MM.1S (cell line): ENCODE results near the gene VDAC1.
"Not testable (repeated sequence)": the region's sequence is repeated elsewhere in the genome, so short reads cannot be mapped to it uniquely, and the experiment has no call there.

Source experiments
- DNase-seq: peaks from one replicate; pipeline ENCODE4 v3.0.0-alpha.2; 2015
- H2AFZ ChIP-seq: fragments of 300-600 bp; sonication (generic); 2 replicates; pipeline ENCODE4 v1.6.0; 2016; ENCODE audit warnings: antibody characterized with exemption, low read length
- H3F3A ChIP-seq: fragments of 300-600 bp; sonication (generic); 2 replicates; pipeline ENCODE4 v1.6.1; 2016; ENCODE audit warnings: mild to moderate bottlenecking, antibody characterized with exemption, low read length, moderate library complexity, mixed read lengths; ENCODE audit not compliant: insufficient read depth
- H3K27ac ChIP-seq: fragments of 300-600 bp; sonication (generic); 2 replicates; pipeline ENCODE4 v1.5.1; 2016; ENCODE audit warnings: mild to moderate bottlenecking, low read length
- H3K27me3 ChIP-seq: fragments of 300-600 bp; sonication (generic); replicated peaks from 2 replicates; pipeline ENCODE4 v1.6.0; 2016; ENCODE audit warnings: low read length; ENCODE audit not compliant: insufficient read depth
- H3K36me3 ChIP-seq: fragments of 300-600 bp; sonication (generic); replicated peaks from 2 replicates; pipeline ENCODE4 v1.6.1; 2016; ENCODE audit warnings: mild to moderate bottlenecking, low read length, mixed read lengths; ENCODE audit not compliant: insufficient read depth
- H3K4me1 ChIP-seq: fragments of 300-600 bp; sonication (generic); 2 replicates; pipeline ENCODE4 v1.6.1; 2016; ENCODE audit warnings: low read length, mixed read lengths
- H3K4me2 ChIP-seq: fragments of 300-600 bp; sonication (generic); 2 replicates; pipeline ENCODE4 v1.6.0; 2016; ENCODE audit warnings: low read depth, low read length
- H3K4me3 ChIP-seq: fragments of 300-600 bp; sonication (generic); 2 replicates; pipeline ENCODE4 v1.5.1; 2016; ENCODE audit warnings: low read length, mixed read lengths
- H3K79me2 ChIP-seq: fragments of 300-600 bp; sonication (generic); 2 replicates; pipeline ENCODE4 v1.6.1; 2016; ENCODE audit warnings: mixed run types, low read length, mixed read lengths
- H3K9ac ChIP-seq: fragments of 300-600 bp; sonication (generic); 2 replicates; pipeline ENCODE4 v1.6.1; 2016; ENCODE audit warnings: low read length, mixed read lengths
- H3K9me2 ChIP-seq: fragments of 300-600 bp; sonication (generic); replicated peaks from 2 replicates; pipeline ENCODE4 v1.6.1; 2016; ENCODE audit warnings: mild to moderate bottlenecking, low read length, mixed read lengths; ENCODE audit not compliant: insufficient read depth
- H3K9me3 ChIP-seq: fragments of 300-600 bp; sonication (generic); replicated peaks from 2 replicates; pipeline ENCODE4 v1.6.1; 2016; ENCODE audit warnings: mild to moderate bottlenecking, low read length, mixed read lengths; ENCODE audit not compliant: insufficient read depth
- H4K20me1 ChIP-seq: fragments of 300-600 bp; sonication (generic); 2 replicates; pipeline ENCODE4 v1.6.1; 2016; ENCODE audit warnings: mild to moderate bottlenecking, low read length, moderate library complexity, mixed read lengths; ENCODE audit not compliant: insufficient read depth
- EZH2 ChIP-seq: fragments of 300-600 bp; sonication (generic); optimal IDR thresholded peaks from 2 replicates; pipeline ENCODE3; 2017; ENCODE audit warnings: low read depth, mild to moderate bottlenecking, antibody characterized with exemption, low read length, mixed read lengths
- EZH2phosphoT487 ChIP-seq: fragments of 300-600 bp; sonication (generic); IDR thresholded peaks from 2 replicates; pipeline ENCODE4 v1.6.1; 2018; ENCODE audit warnings: antibody characterized with exemption, low read length
- TF ChIP-seq, protein P1 (sequence below): fragments of 300-600 bp; sonication (generic); IDR thresholded peaks from 2 replicates; pipeline ENCODE4 v1.5.1; 2016; ENCODE audit warnings: antibody characterized with exemption, low read length, mixed read lengths

VDAC1 gene

DNA sequence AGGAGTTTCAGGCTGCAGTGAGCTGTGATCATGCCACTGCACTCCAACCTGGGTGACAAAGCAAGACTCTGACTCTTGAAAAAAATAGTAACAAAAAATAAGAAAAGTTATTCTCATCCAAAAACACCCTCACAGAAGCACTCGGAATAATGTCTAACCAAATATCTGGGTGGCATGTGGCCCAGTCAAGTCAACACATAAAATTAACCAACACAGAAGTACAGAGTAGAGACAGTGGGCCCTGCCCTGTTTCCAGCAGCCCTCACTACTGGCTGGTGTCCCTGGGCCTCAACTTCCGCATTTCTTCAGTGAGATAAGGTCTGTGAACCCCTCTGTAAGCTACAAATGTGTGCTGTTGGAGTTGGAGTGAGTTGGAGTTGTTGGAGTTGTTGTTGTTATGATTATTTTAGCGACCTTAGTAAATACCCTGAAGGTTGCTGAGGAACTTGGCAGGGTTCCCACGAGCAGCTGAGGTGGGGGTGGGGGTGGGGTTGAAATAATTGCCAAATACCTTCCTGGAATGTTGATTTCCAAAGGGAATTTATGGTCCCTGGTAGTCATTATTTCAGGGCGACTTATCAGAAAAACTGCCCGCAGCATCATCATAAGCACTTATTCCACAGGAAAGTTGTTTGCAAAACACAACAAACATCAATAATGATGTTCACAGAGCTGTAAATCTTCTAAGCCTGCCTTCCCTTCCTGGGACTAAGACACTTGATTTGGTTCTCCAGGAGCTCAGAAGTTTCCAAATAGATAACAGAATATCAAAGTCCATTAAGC is 66.5 kb downstream of the VDAC1 start:
- no peak overlapping the region for H3K4me3 ChIP-seq
- H3K9me2 ChIP-seq, result no peaks in the 10 kb centered on the region
- H3K4me2 ChIP-seq, result no peak overlapping the region
- H3K79me2 ChIP-seq, result no peaks in the 10 kb centered on the region
- 0 out of 2 replicates have a peak, but pooled peaks cover 10% of the 10 kb centered on the region for H3F3A ChIP-seq
- H3K9ac ChIP-seq, result no peak overlapping the region
- TF ChIP-seq EZH2phosphoT487 (no peak), EZH2 (no peak)
- TF ChIP-seq, protein P1, sequence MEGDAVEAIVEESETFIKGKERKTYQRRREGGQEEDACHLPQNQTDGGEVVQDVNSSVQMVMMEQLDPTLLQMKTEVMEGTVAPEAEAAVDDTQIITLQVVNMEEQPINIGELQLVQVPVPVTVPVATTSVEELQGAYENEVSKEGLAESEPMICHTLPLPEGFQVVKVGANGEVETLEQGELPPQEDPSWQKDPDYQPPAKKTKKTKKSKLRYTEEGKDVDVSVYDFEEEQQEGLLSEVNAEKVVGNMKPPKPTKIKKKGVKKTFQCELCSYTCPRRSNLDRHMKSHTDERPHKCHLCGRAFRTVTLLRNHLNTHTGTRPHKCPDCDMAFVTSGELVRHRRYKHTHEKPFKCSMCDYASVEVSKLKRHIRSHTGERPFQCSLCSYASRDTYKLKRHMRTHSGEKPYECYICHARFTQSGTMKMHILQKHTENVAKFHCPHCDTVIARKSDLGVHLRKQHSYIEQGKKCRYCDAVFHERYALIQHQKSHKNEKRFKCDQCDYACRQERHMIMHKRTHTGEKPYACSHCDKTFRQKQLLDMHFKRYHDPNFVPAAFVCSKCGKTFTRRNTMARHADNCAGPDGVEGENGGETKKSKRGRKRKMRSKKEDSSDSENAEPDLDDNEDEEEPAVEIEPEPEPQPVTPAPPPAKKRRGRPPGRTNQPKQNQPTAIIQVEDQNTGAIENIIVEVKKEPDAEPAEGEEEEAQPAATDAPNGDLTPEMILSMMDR, result no peak
- no peaks in the 10 kb centered on the region for H3K36me3 ChIP-seq
- H3K27me3 ChIP-seq, result no peaks in the 10 kb centered on the region
- no peak for DNase-seq
- no peaks in the 10 kb centered on the region for H3K9me3 ChIP-seq
- H3K4me1 ChIP-seq, result peaks cover 5% of the 10 kb centered on the region; the same call in 1 of the 2 replicates
- no peak overlapping the region for H3K27ac ChIP-seq
- no peak overlapping the region for H2AFZ ChIP-seq
- H4K20me1 ChIP-seq, result no peaks in the 10 kb centered on the region

DNA sequence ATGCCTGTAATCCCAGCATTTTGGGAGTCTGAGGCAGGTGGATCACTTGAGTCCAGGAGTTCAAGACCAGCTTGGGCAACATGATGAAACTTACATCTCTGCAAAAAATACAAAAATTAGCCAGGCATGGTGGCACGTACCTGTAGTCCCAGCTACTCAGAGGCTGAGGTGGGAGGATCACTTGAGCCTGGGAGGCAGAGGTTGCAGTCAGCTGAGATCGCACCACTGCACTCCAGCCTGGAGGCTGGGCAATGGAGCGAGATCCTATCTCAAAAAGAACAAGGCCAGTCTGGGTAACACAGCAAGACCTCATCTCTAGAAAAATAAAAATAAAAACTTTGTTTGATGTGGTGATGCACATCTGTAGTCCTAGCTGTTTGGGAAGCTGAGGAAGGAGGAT is 67.1 kb downstream of the VDAC1 start:
- not testable (repeated sequence) for H3K36me3 ChIP-seq, H3K9me2 ChIP-seq, H3K27ac ChIP-seq, H4K20me1 ChIP-seq, H3F3A ChIP-seq, H3K9ac ChIP-seq, H3K4me3 ChIP-seq, H3K9me3 ChIP-seq, H3K27me3 ChIP-seq, H3K79me2 ChIP-seq, H3K4me1 ChIP-seq, H3K4me2 ChIP-seq, DNase-seq, H2AFZ ChIP-seq

DNA sequence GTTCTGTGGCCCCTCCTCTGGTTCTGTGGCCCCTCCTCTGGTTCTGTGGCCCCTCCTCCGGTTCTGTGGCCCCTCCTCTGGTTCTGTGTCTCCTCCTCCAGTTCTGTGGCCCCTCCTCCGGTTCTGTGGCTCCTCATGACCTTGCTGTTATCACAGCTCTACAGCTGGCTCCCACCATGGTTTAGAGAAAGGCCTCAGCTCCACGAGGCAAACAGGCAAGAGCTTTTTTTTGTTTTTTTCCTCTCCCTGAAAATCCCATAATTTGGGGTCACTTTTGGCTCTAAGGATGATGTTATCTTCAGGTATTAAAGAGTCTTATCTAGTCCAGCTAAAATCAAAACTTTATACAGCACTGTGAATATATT is 68.1 kb downstream of the VDAC1 start:
- no peaks in the 10 kb centered on the region for H3K36me3 ChIP-seq
- H3K9me2 ChIP-seq, result no peaks in the 10 kb centered on the region
- no peaks in the 10 kb centered on the region for H3K79me2 ChIP-seq
- no peak overlapping the region for H3K27ac ChIP-seq
- H3K9me3 ChIP-seq, result no peaks in the 10 kb centered on the region
- 0 out of 2 replicates have a peak, but pooled peaks cover 10% of the 10 kb centered on the region for H3F3A ChIP-seq
- H3K9ac ChIP-seq, result no peak overlapping the region
- H4K20me1 ChIP-seq, result no peaks in the 10 kb centered on the region
- no peak overlapping the region for H3K4me2 ChIP-seq
- no peak overlapping the region for H3K4me3 ChIP-seq
- H2AFZ ChIP-seq, result no peak overlapping the region
- no peak for DNase-seq
- H3K4me1 ChIP-seq, result peaks cover 5% of the 10 kb centered on the region; the same call in 1 of the 2 replicates
- TF ChIP-seq EZH2phosphoT487, result no peak
- H3K27me3 ChIP-seq, result no peaks in the 10 kb centered on the region

DNA sequence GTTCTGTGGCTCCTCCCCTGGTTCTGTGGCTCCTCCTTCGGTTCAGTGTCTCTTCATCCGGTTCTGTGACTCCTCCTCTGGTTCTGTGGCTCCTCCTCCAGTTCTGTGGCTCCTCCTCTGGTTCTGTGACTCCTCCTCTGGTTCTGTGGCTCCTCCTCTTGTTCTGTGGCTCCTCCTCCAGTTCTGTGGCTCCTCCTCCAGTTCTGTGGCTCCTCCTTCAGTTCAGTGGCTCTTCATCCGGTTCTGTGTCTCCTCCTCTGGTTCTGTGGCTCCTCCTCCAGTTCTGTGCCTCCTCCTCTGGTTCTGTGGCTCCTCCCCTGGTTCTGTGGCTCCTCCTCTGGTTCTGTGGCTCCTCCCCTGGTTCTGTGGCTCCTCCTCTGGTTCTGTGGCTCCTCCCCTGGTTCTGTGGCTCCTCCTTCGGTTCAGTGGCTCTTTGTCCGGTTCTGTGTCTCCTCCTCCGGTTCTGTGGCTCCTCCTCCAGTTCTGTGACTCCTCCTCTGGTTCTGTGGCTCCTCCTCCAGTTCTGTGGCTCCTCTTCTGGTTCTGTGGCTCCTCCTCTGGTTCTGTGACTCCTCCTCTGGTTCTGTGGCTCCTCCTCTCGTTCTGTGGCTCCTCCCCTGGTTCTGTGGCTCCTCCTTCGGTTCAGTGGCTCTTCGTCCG is 68.7 kb downstream of the VDAC1 start:
- not testable (repeated sequence) for H3K4me3 ChIP-seq, H3K9ac ChIP-seq, H3K36me3 ChIP-seq, H3K4me2 ChIP-seq, H3K9me3 ChIP-seq, H3K4me1 ChIP-seq, H3K27me3 ChIP-seq, H3F3A ChIP-seq, H3K27ac ChIP-seq, DNase-seq, H2AFZ ChIP-seq, H3K9me2 ChIP-seq, H4K20me1 ChIP-seq, H3K79me2 ChIP-seq
